ENCODE results near the gene KBTBD13.

GRCh38 chr15:65060641-65061397 is 15.7 kb upstream of the KBTBD13 start:
- TF ChIP-seq CTCF (IDR thresholded peaks at IDR 0.05) (no peak), POLR2AphosphoS5 (IDR thresholded peaks at IDR 0.05; ENCODE audit: low read depth, low read length) (no peak), SIN3A (IDR thresholded peaks at IDR 0.05; ENCODE audit: borderline replicate concordance, insufficient read depth, low read depth, low read length) (no peak), REST (IDR thresholded peaks at IDR 0.05; ENCODE audit: insufficient read depth in 1 of 2, low read depth in 2 of 2, low read length in 1 of 2) (no peak), TCF7L2 (IDR thresholded peaks at IDR 0.05; ENCODE audit: low read depth, low read length) (no peak)

Data from Panc1 (cell line).